Measurements from ENCODE around the gene INSIG1.

DNA sequence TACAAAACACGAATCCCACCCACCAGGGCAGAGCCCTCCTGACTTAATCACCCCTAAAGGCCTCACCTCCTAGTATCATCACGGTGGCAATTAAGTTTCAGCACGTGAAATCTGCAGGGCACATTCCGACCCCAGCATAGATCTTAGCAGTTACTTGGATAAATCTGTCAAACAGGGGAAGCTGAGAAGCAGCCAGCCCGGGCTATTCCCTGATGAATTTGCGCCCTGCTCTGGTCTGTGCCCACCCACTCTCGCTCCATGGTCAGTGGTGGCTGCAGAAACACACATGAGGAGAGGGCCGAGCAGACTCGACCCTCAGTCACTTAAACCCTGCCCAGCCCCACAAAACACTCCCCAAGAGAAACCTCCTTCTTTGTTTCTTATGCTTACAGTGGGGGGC, 28.7 kb downstream of the INSIG1 start:
- TF ChIP-seq, protein P1, sequence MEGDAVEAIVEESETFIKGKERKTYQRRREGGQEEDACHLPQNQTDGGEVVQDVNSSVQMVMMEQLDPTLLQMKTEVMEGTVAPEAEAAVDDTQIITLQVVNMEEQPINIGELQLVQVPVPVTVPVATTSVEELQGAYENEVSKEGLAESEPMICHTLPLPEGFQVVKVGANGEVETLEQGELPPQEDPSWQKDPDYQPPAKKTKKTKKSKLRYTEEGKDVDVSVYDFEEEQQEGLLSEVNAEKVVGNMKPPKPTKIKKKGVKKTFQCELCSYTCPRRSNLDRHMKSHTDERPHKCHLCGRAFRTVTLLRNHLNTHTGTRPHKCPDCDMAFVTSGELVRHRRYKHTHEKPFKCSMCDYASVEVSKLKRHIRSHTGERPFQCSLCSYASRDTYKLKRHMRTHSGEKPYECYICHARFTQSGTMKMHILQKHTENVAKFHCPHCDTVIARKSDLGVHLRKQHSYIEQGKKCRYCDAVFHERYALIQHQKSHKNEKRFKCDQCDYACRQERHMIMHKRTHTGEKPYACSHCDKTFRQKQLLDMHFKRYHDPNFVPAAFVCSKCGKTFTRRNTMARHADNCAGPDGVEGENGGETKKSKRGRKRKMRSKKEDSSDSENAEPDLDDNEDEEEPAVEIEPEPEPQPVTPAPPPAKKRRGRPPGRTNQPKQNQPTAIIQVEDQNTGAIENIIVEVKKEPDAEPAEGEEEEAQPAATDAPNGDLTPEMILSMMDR (conservative IDR thresholded peaks at IDR 0.05; ENCODE audit: low read depth, low read length): no peak
- TF ChIP-seq EZH2 (IDR thresholded peaks at IDR 0.05; ENCODE audit: borderline replicate concordance, low read depth, low read length, poor library complexity, severe bottlenecking): no peak
